Activated naive CD8-positive, alpha-beta T cell treated with anti-CD3 and anti-CD28 coated beads for 36 hours (primary cell): ENCODE results near the gene SETD2. TPM values are rescaled to one million over a fixed set of nuclear protein-coding genes. Genes with fewer than 3 reads are reported as not detected.
A peak's percentile ranks its signal among the peaks of the same experiment; 100 is the strongest.

Source experiments
- DNase-seq: peaks from one replicate; pipeline ENCODE4 v3.0.0; 2021
- H3K27ac Mint-ChIP-seq: one replicate; pipeline ENCODE4 v1.8.0; 2022; ENCODE audit warnings: mild to moderate bottlenecking, moderate library complexity, mixed read lengths
- H3K27me3 Mint-ChIP-seq: one replicate; pipeline ENCODE4 v1.8.0; 2022; ENCODE audit warnings: mild to moderate bottlenecking, mixed read lengths
- H3K36me3 Mint-ChIP-seq: one replicate; pipeline ENCODE4 v1.8.0; 2021; ENCODE audit warnings: mild to moderate bottlenecking, mixed read lengths
- H3K4me1 Mint-ChIP-seq: one replicate; pipeline ENCODE4 v1.8.0; 2021; ENCODE audit warnings: mixed read lengths
- H3K4me3 Mint-ChIP-seq: one replicate; pipeline ENCODE4 v1.8.0; 2022; ENCODE audit warnings: mild to moderate bottlenecking, moderate library complexity, mixed read lengths
- H3K9me3 Mint-ChIP-seq: one replicate; pipeline ENCODE4 v1.8.0; 2022; ENCODE audit warnings: mixed read lengths
- total RNA-seq, 2 experiments: library from RNA; stranded (reverse); gene quantifications; one replicate each; pipeline ENCODE4 v1.2.3, GENCODE V29; 2021

The SETD2 gene
- total RNA-seq, 2 experiments from 2014 or later = 33.7 to 35.9 TPM

GRCh38 chr3:46976326-46977190, 187.4 kb downstream of the SETD2 start, which contains the start of gene CCDC12:
Gene CCDC12, minus strand, starts transcription at chr3:46976745. Its CDS starts 13 bp downstream, at chr3:46976732.
- Mint-ChIP-seq H3K27ac (peak within 1 kb of the TSS; percentile 98), H3K9me3 (peaks cover 3% of the 10 kb centered on the region), H3K4me3 (peak within 1 kb of the TSS; percentile 95), H3K4me1 (peaks cover 52% of the 10 kb centered on the region), H3K36me3 (peaks cover 36% of the 10 kb centered on the region), H3K27me3 (peaks cover 4% of the 10 kb centered on the region)
- peak; percentile 91 for DNase-seq

GRCh38 chr3:46974421-46975171, 189.3 kb downstream of the SETD2 start:
- H3K27ac Mint-ChIP-seq = peak overlapping the region; percentile 70
- H3K36me3 Mint-ChIP-seq = peaks cover 51% of the 10 kb centered on the region
- no peak for DNase-seq
- H3K9me3 Mint-ChIP-seq = peaks cover 3% of the 10 kb centered on the region
- H3K4me1 Mint-ChIP-seq = peaks cover 64% of the 10 kb centered on the region
- peak overlapping the region; percentile 95 for H3K4me3 Mint-ChIP-seq
- peaks cover 4% of the 10 kb centered on the region for H3K27me3 Mint-ChIP-seq

- peaks cover 4% of the 10 kb centered on the region for H3K27me3 Mint-ChIP-seq
- H3K36me3 Mint-ChIP-seq = peaks cover 56% of the 10 kb centered on the region
- peaks cover 3% of the 10 kb centered on the region for H3K9me3 Mint-ChIP-seq
- H3K4me1 Mint-ChIP-seq = peaks cover 72% of the 10 kb centered on the region
- peak overlapping the region; percentile 83 for H3K27ac Mint-ChIP-seq
- DNase-seq = no peak
- H3K4me3 Mint-ChIP-seq = peak overlapping the region; percentile 45
These were observed 191.5 kb downstream of the SETD2 start for GRCh38 chr3:46972396-46972795.

- peaks cover 4% of the 10 kb centered on the region for H3K27me3 Mint-ChIP-seq
- DNase-seq = no peak
- H3K36me3 Mint-ChIP-seq = peaks cover 59% of the 10 kb centered on the region
- H3K27ac Mint-ChIP-seq = peak overlapping the region; percentile 83
- H3K9me3 Mint-ChIP-seq = peaks cover 3% of the 10 kb centered on the region
- H3K4me1 Mint-ChIP-seq = peaks cover 74% of the 10 kb centered on the region
- H3K4me3 Mint-ChIP-seq = peak overlapping the region; percentile 32
These were observed 192.2 kb downstream of the SETD2 start for GRCh38 chr3:46971742-46972141.

GRCh38 chr3:46971151-46971550, 192.8 kb downstream of the SETD2 start:
- H3K4me3 Mint-ChIP-seq = peak overlapping the region; percentile 32

GRCh38 chr3:46970391-46971091, 193.4 kb downstream of the SETD2 start:
- peak overlapping the region; percentile 83 for H3K27ac Mint-ChIP-seq
- peaks cover 60% of the 10 kb centered on the region for H3K36me3 Mint-ChIP-seq
- H3K27me3 Mint-ChIP-seq = no peaks in the 10 kb centered on the region
- no peak for DNase-seq
- peaks cover 3% of the 10 kb centered on the region for H3K9me3 Mint-ChIP-seq
- H3K4me1 Mint-ChIP-seq = peaks cover 82% of the 10 kb centered on the region
- no peak overlapping the region for H3K4me3 Mint-ChIP-seq

More at GRCh38 chr3:46971151-46971550, 192.8 kb downstream of the SETD2 start:
- Mint-ChIP-seq H3K27me3 (no peaks in the 10 kb centered on the region), H3K9me3 (peaks cover 3% of the 10 kb centered on the region), H3K4me1 (peaks cover 76% of the 10 kb centered on the region), H3K27ac (peak overlapping the region; percentile 83), H3K36me3 (peaks cover 57% of the 10 kb centered on the region)
- DNase-seq = no peak

GRCh38 chr3:46968783-46969428, 195.0 kb downstream of the SETD2 start:
- no peak for DNase-seq
- no peaks in the 10 kb centered on the region for H3K27me3 Mint-ChIP-seq
- no peak overlapping the region for H3K27ac Mint-ChIP-seq
- H3K4me3 Mint-ChIP-seq = no peak overlapping the region
- peaks cover 3% of the 10 kb centered on the region for H3K9me3 Mint-ChIP-seq
- H3K36me3 Mint-ChIP-seq = peaks cover 55% of the 10 kb centered on the region
- peaks cover 80% of the 10 kb centered on the region for H3K4me1 Mint-ChIP-seq

- H3K9me3 Mint-ChIP-seq = peaks cover 2% of the 10 kb centered on the region
- no peak for DNase-seq
- no peak overlapping the region for H3K4me3 Mint-ChIP-seq
- H3K27ac Mint-ChIP-seq = peak overlapping the region; percentile 8
- H3K36me3 Mint-ChIP-seq = peaks cover 53% of the 10 kb centered on the region
- H3K27me3 Mint-ChIP-seq = no peaks in the 10 kb centered on the region
- peaks cover 73% of the 10 kb centered on the region for H3K4me1 Mint-ChIP-seq
These were observed 197.1 kb downstream of the SETD2 start for GRCh38 chr3:46966811-46967210.

Other genes starting within 250 kb of the SETD2 start
- gene CCDC12, start 187.4 kb downstream of the SETD2 start, total RNA-seq = 10 to 100 TPM; 48.8 to 55.4 TPM
- 10 to 100 TPM; 63.1 to 67.4 TPM for gene NBEAL2, start 184.4 kb downstream of the SETD2 start, total RNA-seq
- 1 to 10 TPM; 6.9 to 7.6 TPM for gene KIF9, start 118.7 kb upstream of the SETD2 start, total RNA-seq
- 10 to 100 TPM; 42.2 to 48.6 TPM for gene KLHL18, start 118.8 kb upstream of the SETD2 start, total RNA-seq
- 10 to 100 TPM; 25.9 to 30.3 TPM for gene PTPN23, start 216.9 kb upstream of the SETD2 start, total RNA-seq